ENCODE data around the gene SMIM38.

SMIM38 gene

GRCh38 chr11:69152733-69153421, 2.9 kb upstream of the SMIM38 start:
- TF ChIP-seq TAF1 (IDR thresholded peaks at IDR 0.05; ENCODE audit: borderline replicate concordance, insufficient read depth, low read length) (no peak), FOXP2 (optimal IDR thresholded peaks at IDR 0.05; ENCODE audit: borderline replicate concordance, extremely low read depth, extremely low read length, insufficient read depth) (no peak), SIN3A (IDR thresholded peaks at IDR 0.05; ENCODE audit: borderline replicate concordance, insufficient read depth, low read length) (no peak), POLR2AphosphoS5 (IDR thresholded peaks at IDR 0.05; ENCODE audit: low read depth, low read length) (no peak)
- TF ChIP-seq, protein P1, sequence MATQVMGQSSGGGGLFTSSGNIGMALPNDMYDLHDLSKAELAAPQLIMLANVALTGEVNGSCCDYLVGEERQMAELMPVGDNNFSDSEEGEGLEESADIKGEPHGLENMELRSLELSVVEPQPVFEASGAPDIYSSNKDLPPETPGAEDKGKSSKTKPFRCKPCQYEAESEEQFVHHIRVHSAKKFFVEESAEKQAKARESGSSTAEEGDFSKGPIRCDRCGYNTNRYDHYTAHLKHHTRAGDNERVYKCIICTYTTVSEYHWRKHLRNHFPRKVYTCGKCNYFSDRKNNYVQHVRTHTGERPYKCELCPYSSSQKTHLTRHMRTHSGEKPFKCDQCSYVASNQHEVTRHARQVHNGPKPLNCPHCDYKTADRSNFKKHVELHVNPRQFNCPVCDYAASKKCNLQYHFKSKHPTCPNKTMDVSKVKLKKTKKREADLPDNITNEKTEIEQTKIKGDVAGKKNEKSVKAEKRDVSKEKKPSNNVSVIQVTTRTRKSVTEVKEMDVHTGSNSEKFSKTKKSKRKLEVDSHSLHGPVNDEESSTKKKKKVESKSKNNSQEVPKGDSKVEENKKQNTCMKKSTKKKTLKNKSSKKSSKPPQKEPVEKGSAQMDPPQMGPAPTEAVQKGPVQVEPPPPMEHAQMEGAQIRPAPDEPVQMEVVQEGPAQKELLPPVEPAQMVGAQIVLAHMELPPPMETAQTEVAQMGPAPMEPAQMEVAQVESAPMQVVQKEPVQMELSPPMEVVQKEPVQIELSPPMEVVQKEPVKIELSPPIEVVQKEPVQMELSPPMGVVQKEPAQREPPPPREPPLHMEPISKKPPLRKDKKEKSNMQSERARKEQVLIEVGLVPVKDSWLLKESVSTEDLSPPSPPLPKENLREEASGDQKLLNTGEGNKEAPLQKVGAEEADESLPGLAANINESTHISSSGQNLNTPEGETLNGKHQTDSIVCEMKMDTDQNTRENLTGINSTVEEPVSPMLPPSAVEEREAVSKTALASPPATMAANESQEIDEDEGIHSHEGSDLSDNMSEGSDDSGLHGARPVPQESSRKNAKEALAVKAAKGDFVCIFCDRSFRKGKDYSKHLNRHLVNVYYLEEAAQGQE (IDR thresholded peaks at IDR 0.05; ENCODE audit: insufficient read depth in 1 of 2, low read depth in 2 of 2, low read length in 2 of 2) = no peak

DNA sequence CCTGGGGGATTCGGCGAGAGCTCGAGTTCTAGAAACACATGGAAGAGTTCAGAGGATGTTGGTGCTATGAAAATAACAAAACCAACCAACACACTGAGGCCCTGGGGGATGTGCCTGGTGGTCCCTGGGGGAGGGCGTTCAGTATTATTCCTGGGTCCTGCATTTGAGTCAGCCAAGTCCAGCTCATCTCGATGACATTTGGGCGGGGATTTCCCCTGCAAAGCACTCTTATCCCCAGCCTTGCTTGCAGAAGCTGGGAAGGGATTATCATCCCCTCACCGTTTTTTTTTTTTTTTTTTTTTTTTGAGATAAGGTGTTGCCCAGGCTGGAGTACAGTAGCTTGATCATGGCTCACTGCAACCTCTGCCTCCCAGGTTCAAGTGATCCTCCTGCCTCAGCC, 2.1 kb upstream of the SMIM38 start:
- no peak for TF ChIP-seq POLR2AphosphoS5 (IDR thresholded peaks at IDR 0.05; ENCODE audit: low read depth, low read length)
- TF ChIP-seq, protein P1 (IDR thresholded peaks at IDR 0.05; ENCODE audit: insufficient read depth in 1 of 2, low read depth in 2 of 2, low read length in 2 of 2) = no peak
- no peak for TF ChIP-seq SIN3A (IDR thresholded peaks at IDR 0.05; ENCODE audit: borderline replicate concordance, insufficient read depth, low read length)
- no peak for TF ChIP-seq TAF1 (IDR thresholded peaks at IDR 0.05; ENCODE audit: borderline replicate concordance, insufficient read depth, low read length)

DNA sequence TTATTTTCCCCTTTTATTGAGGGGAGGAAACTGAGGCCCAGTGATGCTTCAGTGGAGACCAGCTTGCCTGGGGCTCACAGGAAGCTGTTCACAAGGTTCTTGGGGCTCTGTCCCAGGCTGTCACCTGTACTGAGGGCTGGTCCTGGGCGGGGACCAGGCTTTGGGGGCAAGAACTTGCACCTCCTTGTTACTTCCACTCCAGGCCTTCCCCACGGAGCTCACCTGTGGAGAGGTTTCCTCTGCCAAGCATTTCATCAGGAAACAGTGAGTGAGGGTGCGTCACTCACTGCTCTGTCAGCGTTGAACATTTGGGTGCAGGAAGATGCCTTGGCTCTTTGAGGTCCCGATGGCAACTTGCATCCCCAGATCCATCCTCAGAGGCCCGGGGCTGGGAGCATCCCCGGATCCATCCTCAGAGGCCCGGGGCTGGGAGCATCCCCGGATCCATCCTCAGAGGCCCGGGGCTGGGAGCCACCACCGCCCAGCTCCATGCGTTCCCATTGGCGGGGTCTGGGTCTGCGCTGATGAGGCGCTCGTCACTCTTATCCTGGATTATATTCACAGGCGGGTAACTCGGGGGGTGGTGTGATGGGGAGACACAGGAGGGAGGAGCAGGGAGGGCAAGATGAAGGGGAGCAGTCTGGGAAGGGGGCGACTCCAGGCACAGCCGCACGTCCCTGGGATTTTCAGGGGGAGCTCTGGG, 1.4 kb upstream of the SMIM38 start:
- no peak for TF ChIP-seq SIN3A (IDR thresholded peaks at IDR 0.05; ENCODE audit: borderline replicate concordance, insufficient read depth, low read length)
- TF ChIP-seq POLR2AphosphoS5 (IDR thresholded peaks at IDR 0.05; ENCODE audit: low read depth, low read length) = no peak
- no peak for TF ChIP-seq TAF1 (IDR thresholded peaks at IDR 0.05; ENCODE audit: borderline replicate concordance, insufficient read depth, low read length)
- TF ChIP-seq, protein P1 (IDR thresholded peaks at IDR 0.05; ENCODE audit: insufficient read depth in 1 of 2, low read depth in 2 of 2, low read length in 2 of 2) = no peak
- no peak for TF ChIP-seq FOXP2 (optimal IDR thresholded peaks at IDR 0.05; ENCODE audit: borderline replicate concordance, extremely low read depth, extremely low read length, insufficient read depth)

DNA sequence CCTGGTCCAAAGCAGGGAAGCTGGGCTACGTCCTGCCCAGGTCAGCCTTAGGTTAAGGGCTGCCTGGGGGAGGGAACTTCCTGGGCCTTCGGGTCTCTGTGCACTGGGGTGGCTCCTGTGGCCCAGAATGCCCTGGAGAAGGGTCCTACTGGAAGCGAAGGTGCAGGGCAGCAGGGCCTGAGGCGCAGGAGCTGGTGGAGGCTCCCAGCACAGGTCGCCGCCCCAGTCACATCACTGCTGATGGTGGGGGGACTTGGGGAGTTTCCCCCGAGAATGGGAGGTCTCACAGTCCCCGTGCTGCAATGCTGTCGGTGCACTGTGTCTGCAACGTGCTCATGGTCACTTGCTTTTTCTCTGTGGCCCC, 815 bp upstream of the SMIM38 start:
- TF ChIP-seq POLR2AphosphoS5 (IDR thresholded peaks at IDR 0.05; ENCODE audit: low read depth, low read length) = no peak
- TF ChIP-seq FOXP2 (optimal IDR thresholded peaks at IDR 0.05; ENCODE audit: borderline replicate concordance, extremely low read depth, extremely low read length, insufficient read depth) = no peak
- TF ChIP-seq, protein P1 (IDR thresholded peaks at IDR 0.05; ENCODE audit: insufficient read depth in 1 of 2, low read depth in 2 of 2, low read length in 2 of 2) = no peak
- no peak for TF ChIP-seq TAF1 (IDR thresholded peaks at IDR 0.05; ENCODE audit: borderline replicate concordance, insufficient read depth, low read length)
- TF ChIP-seq SIN3A (IDR thresholded peaks at IDR 0.05; ENCODE audit: borderline replicate concordance, insufficient read depth, low read length) = no peak

All from PFSK-1 (cell line).